ENCODE data around the gene GTF3C4. TPM values are rescaled to one million over a fixed set of nuclear protein-coding genes. Genes with fewer than 3 reads are reported as not detected.
A peak's percentile ranks its signal among the peaks of the same experiment; 100 is the strongest.

GTF3C4 gene
- total and polyA plus RNA-seq, 2 experiments from 2014 or later = 6.1 to 19.2 TPM

DNA sequence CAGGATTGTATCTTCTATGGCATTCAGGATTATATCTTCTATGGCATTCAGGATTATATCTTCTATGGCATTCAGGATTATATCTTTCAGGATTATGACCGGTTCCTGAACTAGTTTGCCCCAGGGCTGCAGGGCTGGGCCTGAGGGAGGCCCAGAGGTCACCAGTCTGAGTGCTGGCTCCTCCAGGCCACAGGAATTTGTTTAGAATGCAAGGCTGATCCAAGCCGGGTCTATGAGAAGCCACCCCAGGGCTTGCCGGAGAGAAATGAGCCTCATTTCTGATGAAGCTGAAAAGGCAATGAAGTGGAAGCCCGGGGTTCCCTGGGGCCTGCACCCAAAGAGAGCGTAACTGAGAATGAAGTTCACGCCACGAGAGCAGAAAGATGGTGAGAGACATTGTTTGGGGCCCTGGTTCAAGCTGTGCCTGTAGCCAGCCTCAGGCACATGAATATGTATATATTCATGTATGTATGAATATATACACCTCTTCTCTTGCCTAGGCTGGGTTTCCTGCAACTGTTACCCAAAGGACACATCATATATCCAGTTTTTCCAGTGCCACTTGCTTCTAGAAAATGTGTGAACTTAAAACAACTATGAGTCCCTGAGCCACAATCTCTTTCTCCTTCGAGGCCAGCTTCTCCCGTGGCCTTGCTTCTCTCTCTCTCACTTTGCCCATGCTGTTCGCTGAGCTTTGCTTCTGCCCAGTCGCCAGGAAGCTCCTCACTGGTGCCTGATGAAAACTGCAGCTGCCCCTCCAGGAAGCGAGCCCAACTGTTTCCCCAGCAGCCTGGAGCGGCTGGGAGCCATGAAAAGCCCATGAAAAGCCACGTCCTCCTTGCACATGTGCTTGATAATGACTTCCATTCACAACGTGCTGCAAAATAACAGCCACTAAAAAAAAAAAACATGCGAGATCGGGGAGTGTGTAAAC lies 62.3 kb downstream of the GTF3C4 start:
- Histone ChIP-seq H3K36me3 (replicated peaks; ENCODE audit: insufficient read depth, low read depth) (no peaks in the 10 kb centered on the region), H2AFZ (no peak overlapping the region), H4K20me1 (ENCODE audit: insufficient read depth, poor library complexity, severe bottlenecking) (no peaks in the 10 kb centered on the region), H3K4me2 (peak overlapping the region; percentile 44), H3K9me3 (ENCODE audit: low read depth) (no peaks in the 10 kb centered on the region), H3K4me1 (ENCODE audit: insufficient read depth) (no peaks in the 10 kb centered on the region), H3K9me2 (replicated peaks; ENCODE audit: insufficient read depth) (no peaks in the 10 kb centered on the region), H3K27ac (no peak overlapping the region), H3K79me2 (no peaks in the 10 kb centered on the region), H3K4me3 (no peak overlapping the region), H3K27me3 (no peaks in the 10 kb centered on the region)
- DNase-seq (ENCODE audit: low spot score) = no peak
- 70% methylated on average over 17 of the region's 17 CpGs for WGBS (ENCODE audit: low lambda C conversion rate, missing lambda C conversion rate)
- TF ChIP-seq EZH2 (IDR thresholded peaks at IDR 0.05; ENCODE audit: borderline replicate concordance) = no peak
- TF ChIP-seq, protein P1, sequence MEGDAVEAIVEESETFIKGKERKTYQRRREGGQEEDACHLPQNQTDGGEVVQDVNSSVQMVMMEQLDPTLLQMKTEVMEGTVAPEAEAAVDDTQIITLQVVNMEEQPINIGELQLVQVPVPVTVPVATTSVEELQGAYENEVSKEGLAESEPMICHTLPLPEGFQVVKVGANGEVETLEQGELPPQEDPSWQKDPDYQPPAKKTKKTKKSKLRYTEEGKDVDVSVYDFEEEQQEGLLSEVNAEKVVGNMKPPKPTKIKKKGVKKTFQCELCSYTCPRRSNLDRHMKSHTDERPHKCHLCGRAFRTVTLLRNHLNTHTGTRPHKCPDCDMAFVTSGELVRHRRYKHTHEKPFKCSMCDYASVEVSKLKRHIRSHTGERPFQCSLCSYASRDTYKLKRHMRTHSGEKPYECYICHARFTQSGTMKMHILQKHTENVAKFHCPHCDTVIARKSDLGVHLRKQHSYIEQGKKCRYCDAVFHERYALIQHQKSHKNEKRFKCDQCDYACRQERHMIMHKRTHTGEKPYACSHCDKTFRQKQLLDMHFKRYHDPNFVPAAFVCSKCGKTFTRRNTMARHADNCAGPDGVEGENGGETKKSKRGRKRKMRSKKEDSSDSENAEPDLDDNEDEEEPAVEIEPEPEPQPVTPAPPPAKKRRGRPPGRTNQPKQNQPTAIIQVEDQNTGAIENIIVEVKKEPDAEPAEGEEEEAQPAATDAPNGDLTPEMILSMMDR (IDR thresholded peaks at IDR 0.05; ENCODE audit: poor library complexity) = no peak
- no peak for TF ChIP-seq EZH2phosphoT487 (IDR thresholded peaks at IDR 0.05; ENCODE audit: low read depth, severe bottlenecking, unreplicated experiment)

DNA sequence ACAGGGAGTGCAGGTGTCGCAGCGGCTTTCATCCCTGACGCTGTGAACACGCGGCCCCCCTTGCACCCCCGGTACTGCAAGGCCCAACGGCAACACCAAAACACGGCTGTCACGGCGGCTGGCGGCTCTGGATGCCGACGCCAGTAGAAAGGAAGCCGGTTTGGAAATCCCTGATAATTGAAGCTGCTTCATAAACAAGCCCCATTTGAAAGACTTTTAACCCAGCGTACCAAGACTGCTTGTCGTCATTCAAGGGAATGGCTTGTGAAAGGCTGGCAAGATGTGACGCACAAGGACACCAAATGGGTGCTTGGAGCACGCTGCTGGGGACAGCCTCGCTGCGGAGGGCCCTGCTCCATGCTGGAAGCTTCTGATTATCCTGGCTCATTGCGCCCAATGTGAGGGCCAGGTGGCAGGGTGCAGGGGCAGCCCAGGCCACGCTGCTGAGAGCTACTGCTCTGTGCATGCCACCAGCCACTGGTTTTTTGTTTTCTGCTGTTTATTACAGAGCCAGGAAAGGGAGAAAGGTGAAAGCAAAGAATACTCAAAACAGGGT lies 63.1 kb downstream of the GTF3C4 start:
- Histone ChIP-seq H3K4me2 (peak overlapping the region; percentile 44), H2AFZ (no peak overlapping the region), H3K9me3 (ENCODE audit: low read depth) (no peaks in the 10 kb centered on the region), H3K27me3 (no peaks in the 10 kb centered on the region), H3K27ac (no peak overlapping the region), H3K4me1 (ENCODE audit: insufficient read depth) (no peaks in the 10 kb centered on the region), H3K9me2 (replicated peaks; ENCODE audit: insufficient read depth) (no peaks in the 10 kb centered on the region), H3K36me3 (replicated peaks; ENCODE audit: insufficient read depth, low read depth) (no peaks in the 10 kb centered on the region), H4K20me1 (ENCODE audit: insufficient read depth, poor library complexity, severe bottlenecking) (no peaks in the 10 kb centered on the region), H3K79me2 (no peaks in the 10 kb centered on the region), H3K4me3 (no peak overlapping the region)
- no peak for DNase-seq (ENCODE audit: low spot score)
- TF ChIP-seq EZH2 (IDR thresholded peaks at IDR 0.05; ENCODE audit: borderline replicate concordance) (no peak), EZH2phosphoT487 (IDR thresholded peaks at IDR 0.05; ENCODE audit: low read depth, severe bottlenecking, unreplicated experiment) (no peak)
- TF ChIP-seq, protein P1 (IDR thresholded peaks at IDR 0.05; ENCODE audit: poor library complexity) = no peak
- WGBS (ENCODE audit: low lambda C conversion rate, missing lambda C conversion rate) = 78% methylated on average over 22 of the region's 22 CpGs

DNA sequence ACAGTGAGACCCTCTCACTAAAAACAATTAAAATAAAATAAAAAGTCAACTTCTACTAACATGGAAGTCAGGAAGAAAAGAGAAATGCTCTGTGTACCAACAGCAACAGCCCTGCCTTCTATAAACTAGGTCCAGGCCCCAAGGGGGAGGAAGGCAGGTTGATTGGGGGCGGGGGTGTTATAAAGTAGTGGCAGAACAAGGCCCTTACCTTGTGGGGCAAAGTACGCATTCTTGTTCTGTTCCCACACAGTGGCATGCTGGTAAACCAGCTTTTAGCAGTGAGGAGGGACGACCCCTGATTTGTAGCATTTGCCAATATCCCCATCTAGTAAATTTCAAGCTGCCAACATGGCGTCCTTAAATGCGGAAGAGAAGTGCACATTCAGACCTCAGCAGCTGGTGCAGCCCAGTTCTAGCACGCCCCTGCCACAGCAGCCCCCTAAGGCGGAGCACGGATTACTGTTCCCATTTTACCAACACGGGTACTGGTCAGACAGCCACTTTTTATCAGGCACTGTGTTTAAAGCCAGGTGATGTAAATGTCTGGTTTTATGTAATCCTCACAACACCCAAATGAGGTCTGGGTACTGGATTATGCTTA lies 69.5 kb downstream of the GTF3C4 start:
- Histone ChIP-seq H3K4me3 (no peak overlapping the region), H3K9me2 (replicated peaks; ENCODE audit: insufficient read depth) (no peaks in the 10 kb centered on the region), H3K27me3 (peaks cover 26% of the 10 kb centered on the region), H3K36me3 (replicated peaks; ENCODE audit: insufficient read depth, low read depth) (no peaks in the 10 kb centered on the region), H4K20me1 (ENCODE audit: insufficient read depth, poor library complexity, severe bottlenecking) (no peaks in the 10 kb centered on the region), H3K4me1 (ENCODE audit: insufficient read depth) (peaks cover 11% of the 10 kb centered on the region), H3K9me3 (ENCODE audit: low read depth) (no peaks in the 10 kb centered on the region), H3K79me2 (no peaks in the 10 kb centered on the region), H3K4me2 (no peak overlapping the region), H3K27ac (no peak overlapping the region), H2AFZ (no peak overlapping the region)
- DNase-seq (ENCODE audit: low spot score) = peak; percentile 37
- WGBS (ENCODE audit: low lambda C conversion rate, missing lambda C conversion rate) = 88% methylated on average over 9 of the region's 9 CpGs
- TF ChIP-seq EZH2phosphoT487 (IDR thresholded peaks at IDR 0.05; ENCODE audit: low read depth, severe bottlenecking, unreplicated experiment) (no peak), EZH2 (IDR thresholded peaks at IDR 0.05; ENCODE audit: borderline replicate concordance) (no peak)
- TF ChIP-seq, protein P1 (IDR thresholded peaks at IDR 0.05; ENCODE audit: poor library complexity) = no peak

All from hepatocyte (in vitro differentiated cells).